DOHH2 (cell line): ENCODE data around the gene TAF4.
"Not testable (repeated sequence)": the region's sequence is repeated elsewhere in the genome, so short reads cannot be mapped to it uniquely, and the experiment has no call there.

Source experiments
- CTCF ChIP-seq: fragments of 200-600 bp; sonication (generic); IDR thresholded peaks from one replicate; pipeline ENCODE4 v1.5.1; 2014; ENCODE audit warnings: antibody characterized with exemption, mild to moderate bottlenecking, low read depth, low read length; ENCODE audit not compliant: poor library complexity, severe bottlenecking
- EZH2phosphoT487 ChIP-seq: fragments of 200-600 bp; sonication (generic); IDR thresholded peaks from 2 replicates; pipeline ENCODE4 v1.6.1; 2017; ENCODE audit warnings: borderline replicate concordance, mild to moderate bottlenecking, antibody characterized with exemption, low read length, moderate library complexity, mixed read lengths

- TF ChIP-seq CTCF, EZH2phosphoT487: not testable (repeated sequence)
Measured at GRCh38 chr20:61948056-61948455, 117.6 kb downstream of the TAF4 start.
